CMK (cell line): ENCODE results near the gene RBM12.
A peak's percentile ranks its signal among the peaks of the same experiment; 100 is the strongest.

Experiments used
- DNase-seq: peaks from one replicate; pipeline ENCODE4 v3.0.0-alpha.2; 2010; ENCODE audit warnings: low read depth

The RBM12 gene

DNA sequence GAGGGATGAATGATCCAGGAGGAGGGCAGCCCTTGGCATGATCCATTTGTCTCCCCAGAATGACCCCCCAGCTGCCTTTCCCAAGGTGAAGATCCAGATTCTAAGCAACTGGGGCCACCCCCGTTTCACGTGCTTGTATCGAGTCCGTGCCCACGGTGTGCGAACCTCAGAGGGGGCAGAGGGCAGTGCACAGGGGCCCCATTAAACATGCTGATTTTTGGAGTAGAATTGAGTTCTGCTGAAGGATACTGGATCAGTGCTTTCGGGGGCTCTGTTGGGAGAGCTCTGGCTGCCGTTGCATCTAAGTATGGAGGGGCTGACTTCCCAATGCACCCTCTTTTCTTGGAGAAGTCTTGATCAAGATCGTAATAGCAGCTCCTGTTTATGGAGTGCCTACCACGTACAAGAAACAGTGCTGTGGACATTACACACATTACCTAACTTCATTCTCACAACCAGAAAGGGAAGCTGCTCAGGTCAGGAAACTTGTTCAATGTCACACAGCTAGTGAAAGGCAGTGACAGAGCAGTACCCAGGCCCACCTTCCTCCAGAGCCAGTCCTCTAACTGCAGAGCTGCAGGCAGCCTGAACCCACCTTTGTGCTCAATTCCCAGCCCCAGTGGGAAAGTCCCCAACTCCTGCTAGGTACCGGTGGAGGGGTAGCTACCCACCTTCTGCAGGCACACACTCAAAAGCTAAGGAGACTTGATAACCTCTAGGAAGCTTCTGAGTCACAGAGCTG is 43.7 kb downstream of the RBM12 start:
- DNase-seq = no peak

DNA sequence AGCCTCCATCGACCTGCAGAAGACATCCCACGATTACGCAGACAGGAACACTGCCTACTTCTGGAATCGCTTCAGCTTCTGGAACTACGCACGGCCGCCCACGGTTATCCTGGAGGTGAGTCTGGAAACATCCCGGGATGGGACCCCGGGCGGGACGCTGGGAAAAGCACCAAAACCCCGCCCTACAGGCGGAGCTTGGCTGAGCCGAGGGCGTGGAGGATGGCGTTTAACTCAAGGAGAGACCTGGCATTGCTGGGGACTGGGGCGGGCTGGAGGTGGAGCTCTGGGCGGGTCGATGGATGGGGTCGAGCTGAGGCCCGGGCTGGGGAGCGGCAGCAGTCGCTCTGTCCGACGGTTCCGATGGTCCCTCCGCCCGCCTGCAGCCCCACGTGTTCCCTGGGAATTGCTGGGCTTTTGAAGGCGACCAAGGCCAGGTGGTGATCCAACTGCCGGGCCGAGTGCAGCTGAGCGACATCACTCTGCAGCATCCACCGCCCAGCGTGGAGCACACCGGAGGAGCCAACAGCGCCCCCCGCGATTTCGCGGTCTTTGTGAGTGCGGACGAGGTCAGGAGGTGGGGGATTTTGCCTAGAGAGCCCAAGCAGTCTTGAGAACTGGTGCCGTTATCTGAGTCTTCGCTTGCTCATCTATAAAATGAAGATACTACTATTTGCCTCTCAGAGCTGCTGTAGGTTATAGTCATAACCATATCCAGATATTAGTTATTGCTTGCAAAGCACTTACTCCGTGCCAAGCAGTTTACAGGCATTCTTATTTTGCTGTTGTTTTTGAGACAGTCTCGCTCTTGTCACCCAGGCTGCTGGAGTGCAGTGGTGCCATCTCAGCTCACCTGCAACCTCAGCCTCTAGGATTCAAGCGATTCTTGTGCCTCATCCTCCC is 45.3 kb downstream of the RBM12 start:
- DNase-seq = no peak

DNA sequence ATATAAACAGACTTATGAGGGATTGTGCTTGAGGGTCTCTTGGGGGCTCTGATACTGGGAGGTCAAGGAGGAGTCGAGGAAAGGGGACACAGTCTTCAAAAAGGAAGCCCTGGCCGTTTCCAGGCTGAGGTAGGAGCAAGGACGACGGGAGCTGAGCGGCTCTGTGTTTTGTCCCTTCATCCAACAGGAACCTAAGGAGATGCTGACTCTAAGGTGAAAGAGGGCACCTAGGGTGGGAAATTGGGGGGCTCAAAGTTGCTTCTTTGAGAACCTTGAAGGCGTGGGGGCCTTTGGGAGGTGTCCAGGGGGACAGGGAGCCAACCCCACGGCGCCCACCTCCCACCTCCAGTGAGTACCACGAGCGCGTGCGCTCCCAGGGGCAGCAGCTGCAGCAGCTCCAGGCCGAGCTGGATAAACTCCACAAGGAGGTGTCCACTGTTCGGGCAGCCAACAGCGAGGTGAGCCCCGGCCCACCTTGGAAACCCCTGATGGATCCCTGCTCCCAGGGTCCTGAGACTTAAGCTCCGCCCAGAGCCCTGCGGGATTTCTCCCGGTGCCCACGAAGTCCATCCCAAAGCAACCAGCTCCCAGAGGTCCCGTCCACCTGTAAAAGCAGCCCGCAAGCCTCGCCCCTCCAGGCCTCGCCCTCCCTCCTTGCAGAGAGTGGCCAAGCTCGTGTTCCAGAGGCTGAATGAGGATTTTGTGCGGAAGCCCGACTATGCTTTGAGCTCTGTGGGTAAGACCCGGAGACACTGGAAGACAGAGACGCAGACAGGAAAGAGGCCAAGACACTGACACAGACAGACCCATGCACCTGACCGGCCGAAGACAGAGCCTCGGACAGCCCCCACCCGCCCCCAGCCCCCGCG is 46.2 kb downstream of the RBM12 start:
- DNase-seq = no peak

DNA sequence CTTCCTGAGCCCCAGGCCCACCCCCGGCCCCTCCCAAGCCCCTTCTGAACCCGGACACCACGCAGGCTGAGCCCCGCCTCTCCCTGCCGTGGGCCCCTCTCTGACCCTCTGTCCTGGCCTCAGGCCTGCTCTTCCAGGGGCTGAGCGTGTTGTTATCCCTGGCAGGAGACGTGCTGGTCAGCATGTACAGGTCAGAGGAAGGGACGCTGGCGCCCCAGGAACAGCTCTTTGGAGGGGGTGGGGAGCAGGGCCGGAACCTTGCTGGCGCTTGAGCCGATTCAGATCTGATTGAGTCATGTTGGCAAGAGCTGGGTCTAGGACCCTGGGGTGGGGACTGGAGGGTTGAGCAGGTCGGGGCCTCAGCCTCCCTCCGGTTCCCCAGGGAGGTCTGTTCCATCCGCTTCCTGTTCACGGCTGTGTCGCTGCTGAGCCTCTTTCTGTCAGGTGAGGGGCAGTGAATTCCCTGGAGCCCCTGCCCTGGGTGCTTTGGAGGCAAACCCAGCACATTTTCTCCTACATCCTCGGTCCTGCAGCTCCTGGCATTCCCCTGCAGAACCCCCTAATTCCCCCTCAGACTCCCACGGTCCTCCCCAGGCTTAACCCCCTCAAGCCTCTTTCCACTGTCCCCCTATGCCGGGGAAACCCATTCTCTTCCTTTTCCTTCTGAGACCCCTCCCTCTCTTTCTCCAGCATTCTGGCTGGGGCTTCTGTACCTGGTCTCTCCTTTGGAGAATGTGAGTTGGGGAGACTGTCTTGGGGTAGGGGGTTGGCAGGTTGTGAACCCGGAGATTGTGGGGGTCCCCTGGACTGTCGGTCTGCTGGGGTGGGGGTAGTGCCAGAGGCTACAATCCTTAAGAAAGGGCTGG is 47.1 kb downstream of the RBM12 start:
- peak; percentile 54 for DNase-seq

DNA sequence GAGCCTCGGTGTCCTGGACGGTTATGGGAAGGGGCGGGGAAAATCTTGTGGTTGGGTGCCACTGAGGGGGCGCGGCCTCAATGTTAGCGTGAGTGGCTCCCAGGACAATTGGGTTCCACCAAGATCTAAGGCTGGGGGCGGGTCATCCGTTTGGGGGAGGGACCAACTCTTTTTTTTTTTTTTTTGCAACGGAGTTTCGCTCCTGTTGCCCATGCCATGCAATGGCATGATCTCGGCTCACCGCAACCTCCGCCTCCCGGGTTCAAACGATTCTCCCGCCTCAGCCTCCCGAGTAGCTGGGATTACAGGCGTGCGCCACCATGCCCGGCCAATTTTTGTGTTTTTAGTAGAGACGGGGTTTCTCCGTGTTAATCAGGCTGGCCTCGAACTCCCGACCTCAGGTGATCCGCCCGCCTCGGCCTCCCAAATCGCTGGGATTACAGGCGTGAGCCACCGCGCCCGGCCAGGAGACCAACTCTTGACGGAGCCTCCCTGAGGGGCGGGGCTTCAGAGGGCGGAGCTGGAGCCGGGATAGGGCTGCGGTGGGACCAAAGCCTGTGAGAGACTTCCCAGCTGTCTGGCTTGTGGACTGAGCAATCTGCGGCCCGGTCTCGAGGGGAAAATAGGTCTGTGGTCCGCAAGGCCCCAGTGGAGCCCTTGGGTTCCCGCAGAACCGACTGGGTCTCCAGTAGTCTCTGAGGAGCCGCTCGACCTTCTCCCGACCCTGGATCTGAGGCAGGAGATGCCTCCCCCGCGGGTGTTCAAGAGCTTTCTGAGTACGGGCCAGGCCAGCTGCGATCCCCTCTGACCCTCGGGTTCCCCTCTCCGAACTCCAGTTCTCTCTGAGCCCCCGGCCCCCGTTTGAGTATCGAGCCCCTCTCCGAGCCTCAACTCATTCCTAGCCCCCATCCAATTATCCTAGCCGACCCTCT is 48.0 kb downstream of the RBM12 start:
- peak; percentile 61 for DNase-seq

DNA sequence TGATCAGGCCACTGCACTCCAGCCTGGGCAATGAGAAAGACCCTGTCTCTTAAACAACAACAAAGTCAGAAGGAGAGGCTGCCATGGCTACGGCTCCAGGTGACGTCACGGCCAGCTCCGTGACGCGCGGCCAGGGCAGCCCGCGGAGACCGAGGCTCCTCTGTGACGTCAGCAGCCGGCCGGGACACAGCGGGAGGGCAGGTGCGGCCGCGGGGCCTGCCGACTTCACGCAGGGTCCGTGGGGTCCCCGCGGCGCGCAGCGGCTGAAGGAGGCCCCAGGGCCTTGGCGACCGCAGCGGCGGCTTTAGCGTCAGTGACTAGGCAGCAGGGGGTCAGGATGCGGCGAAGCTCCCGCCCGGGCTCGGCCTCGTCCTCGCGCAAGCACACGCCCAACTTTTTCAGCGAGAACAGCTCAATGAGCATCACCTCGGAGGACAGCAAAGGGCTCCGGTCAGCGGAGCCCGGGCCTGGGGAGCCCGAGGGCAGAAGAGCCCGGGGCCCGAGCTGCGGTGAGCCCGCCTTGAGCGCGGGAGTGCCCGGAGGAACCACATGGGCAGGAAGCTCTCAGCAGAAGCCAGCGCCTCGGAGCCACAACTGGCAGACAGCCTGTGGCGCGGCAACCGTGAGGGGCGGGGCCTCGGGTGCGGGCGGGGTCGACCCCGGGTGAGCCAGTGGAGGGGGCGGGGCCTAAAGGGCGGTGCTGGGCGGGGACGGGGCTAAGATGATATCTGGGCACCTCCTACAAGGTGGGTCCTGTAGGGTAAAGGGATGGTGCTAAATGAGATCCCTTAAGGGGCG is 48.8 kb downstream of the RBM12 start, which contains the start of gene SPAG4:
Gene SPAG4, plus strand, starts transcription at position 163 of the 798 bp plus-strand sequence. Its CDS starts 175 bp downstream, at position 338.
- DNase-seq = peak; percentile 100

DNA sequence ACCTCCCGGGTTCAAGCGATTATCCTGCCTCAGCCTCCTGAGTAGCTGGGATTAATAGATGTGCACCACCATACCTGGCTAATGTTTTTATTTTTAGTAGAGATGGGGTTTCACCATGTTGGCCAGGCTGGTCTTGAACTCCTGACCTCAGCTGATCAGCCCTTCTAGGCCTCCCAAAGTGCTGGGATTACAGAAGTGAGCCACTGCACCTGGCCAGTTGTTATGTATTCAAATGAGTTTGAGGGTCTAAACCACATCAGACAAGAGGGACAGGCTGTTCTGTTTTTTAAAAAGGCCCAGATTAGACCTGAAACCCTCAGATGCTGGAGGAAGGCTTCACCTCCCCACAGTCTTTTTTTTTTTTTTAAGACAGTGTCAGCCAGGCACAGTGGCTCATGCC is 53.2 kb downstream of the RBM12 start:
- DNase-seq = no peak

DNA sequence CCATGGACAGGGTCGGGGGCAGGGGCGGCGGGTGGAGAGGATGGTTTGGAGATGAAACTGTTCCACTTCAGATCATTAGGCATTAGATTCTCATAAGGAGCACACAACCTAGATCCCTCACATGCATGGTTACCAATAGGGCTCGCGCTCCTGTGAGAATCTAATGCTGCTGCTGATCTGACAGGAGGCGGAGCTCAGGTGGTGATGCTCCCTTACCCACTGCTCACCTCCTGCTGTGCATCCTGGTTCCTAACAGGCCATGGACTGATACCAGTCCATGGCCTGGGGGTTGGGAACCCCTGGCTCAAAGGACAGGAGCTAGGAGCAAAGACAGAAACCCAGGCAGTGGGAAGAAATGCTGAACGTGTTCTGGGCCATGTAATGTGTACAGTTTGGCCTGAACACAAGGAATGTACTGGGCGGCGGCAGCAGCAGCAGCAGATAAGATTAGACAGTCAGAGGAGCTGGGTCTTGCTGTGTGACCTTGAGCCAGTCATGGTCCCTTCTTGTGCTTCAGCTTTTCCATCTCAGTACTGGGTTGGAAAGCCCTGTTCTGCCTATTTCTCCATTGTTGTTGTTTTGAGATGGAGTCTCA is 53.8 kb downstream of the RBM12 start:
- DNase-seq = no peak

DNA sequence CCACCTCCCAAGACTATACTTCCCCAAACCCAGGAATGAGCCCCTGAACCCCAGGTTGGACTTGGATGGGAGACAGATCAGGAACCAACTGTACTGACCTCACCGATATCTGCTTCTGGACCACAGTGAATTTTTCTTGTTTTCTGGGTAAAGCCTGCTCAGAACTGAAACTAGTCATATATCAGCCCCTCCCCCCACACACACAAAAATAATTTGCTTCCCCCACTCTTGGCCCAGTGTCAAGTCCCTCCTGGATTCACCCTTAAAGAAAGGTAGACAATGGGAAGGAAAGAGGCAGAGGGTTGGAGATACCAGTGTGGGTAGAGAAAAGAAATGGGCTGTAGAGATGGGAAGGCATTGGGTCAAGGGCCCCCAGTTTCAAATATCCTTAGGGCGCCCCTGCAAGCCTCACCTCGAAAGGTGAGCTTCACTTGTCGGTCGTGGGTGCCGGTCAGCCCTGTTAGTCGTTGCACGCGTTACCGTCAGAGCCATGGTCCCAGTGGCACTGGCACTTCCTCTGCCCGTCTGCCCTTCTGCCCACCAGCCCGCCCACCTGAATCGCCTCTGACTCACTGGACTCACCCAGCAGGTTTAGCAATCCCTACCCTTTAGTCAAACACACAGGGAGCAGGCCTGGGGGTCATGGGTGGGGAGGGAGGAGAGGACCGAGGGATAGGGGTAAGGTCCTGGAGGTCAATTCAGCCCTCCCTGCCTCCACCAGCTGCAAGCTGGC is 57.5 kb downstream of the RBM12 start:
- DNase-seq = no peak

DNA sequence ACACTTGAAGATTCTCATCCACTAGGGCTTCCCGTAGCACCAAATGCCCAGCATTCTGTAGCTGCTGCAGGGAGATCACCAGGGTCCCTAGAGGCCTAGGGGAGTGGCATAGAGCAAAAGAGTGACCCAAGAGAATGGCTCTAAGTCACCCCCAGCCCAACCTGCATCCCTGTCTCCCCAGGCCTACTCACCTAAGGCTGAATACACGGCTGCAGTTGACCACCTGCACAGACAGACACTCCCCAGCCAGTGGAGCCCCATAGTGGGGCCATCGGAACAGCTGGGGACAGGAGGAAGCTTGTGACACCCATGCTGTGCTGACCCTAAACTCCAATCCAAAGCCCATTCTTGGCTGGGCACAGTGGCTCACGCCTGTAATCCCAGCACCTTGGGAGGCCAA is 58.6 kb downstream of the RBM12 start:
- DNase-seq = no peak

DNA sequence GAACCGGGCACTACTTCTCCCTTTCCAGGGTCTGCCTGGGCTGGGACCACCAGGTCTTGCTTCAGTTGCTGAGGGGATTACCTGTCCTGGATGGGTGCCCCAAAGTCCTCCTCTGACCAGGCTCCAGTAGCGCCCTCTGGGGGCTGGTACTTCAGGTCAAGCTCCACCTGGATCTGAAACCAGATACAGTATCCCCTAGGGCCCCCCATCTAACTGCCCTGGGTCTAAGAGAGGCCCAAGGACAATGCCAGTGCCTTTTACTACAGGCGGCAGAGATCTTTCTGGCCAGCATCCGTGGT is 60.3 kb downstream of the RBM12 start:
- DNase-seq = no peak

DNA sequence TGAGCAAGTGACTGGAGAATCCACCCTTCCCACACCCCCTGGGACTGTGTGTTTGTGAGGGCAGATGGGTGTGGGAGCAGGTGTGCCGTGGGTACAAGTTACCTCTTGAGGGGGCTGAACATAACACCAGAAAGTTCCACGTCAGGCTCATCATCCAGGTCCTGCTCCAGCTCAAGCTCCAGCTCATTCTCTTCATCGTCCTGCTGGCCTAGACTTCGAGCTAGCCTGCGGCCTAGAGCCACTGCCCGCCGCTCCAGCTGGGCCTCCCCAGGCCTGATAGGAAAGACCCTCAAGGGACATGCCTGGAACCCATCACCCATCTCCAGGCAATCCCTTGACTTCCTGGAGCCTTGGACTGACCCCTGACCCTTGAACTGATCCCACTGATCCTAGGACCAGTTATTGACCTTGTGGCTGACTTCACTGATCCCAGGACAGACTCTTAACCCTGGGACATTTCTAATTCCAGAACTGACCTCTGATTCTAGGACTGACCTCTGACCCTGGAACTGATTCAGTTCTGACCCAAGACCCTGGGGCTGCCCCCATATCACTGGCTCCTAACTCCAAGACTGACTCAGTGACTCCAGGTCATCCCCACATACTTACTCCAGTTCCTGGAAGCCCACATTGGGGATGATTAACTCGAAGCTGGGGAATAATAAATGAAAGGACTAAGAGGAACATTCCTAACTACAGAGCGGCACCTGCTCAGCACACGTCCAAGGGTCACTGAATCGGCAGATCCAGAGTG is 60.8 kb downstream of the RBM12 start:
- no peak for DNase-seq

DNA sequence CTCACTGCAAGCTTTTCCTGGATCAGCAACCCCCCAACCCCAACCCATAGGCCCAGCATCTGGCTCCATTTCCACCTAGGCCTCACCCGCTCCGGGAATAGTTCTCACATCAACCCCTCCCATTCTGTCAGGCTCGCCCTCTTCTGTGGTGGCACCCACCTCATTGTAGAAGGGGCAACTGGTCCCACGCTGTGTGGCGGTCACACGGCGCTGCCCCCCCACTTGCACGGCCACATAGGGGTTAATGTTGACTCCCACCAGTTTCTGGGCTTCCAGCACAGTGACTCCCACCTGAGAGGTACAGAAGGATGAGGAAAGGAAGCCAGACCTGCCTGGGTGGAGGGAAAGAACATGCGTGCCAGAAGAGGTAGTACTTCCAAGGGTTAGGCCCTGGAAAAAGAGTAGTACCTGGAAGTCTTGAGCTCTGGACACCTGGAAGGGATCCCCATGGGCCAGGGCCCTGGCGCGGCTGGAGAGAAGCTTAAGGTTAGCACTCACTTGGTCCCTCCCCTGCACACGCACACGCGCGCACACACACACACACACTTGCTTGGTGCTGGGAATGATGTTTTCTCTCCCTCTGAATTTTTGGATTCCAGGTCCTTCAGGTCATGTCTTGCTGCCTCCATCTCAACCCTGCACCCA is 61.7 kb downstream of the RBM12 start:
- DNase-seq = no peak

DNA sequence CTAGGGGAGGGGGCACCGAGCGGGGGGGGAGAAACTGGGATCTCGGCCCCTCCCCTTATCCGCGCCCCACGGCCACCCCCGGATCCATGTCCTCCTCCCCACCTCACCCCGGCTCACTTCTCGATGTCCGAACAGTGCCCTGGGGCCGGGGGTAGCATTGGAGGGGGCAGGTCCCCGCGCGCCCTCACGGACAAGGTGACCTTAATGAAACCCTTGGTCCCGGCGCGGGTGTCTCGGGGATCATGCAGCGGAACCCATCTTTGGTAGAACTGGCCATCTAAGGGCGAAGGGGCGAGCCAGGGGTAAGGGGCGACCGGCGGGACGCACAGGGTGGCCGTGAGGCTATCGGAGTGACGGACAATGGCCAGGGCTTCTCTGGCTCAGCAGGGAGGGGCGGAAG is 62.7 kb downstream of the RBM12 start:
- DNase-seq = no peak

DNA sequence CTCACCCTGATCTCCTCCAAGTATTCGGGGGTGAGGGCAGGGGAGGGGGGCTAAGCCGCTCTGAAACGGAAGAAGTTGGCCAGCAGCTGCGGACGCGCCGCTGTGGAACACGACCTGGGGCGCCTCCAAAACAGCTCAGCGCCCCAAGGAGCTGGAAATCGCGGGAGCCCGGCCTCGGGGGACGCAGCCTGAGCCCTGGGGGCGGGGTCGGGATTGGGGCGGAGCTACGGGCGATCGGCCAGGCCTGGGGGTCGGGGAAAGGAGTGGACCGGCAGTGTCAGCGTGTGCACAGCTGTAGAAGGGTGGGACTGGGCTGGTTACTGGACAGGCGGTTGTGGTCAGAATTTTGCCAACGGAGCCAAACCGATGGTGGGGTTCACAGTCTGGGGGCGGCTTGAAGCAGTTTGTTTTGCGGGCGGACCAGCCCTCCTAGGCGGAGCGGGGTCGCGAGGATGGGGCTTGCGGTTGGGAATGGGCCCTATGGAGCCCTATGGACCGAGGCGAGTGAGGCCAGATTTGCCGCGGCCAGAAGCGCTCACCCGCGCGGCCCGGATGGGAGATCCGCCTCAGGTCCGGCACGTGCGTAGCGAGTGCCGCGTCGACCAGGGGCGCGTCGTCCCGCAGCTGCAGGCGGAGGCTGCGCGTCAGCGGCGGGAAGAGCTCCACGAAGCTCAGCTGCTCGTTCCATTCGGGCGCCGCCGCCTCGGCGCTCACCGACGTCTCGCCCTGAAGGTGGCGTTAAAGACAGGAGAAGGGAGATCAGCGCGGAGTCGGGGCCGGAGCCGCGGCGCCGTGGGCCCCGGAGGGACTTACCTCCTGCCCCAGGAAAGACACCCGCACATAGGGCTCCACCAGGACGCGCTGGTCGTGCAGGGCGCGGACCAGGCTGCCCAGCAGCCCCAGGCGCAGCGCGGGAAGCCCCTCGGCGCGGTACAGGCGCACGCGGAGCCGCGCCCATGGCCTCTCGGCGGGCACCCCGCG is 63.4 kb downstream of the RBM12 start:
- DNase-seq = no peak
